Natural killer cell (primary cell): Measurements from ENCODE around the gene PLG. TPM values are rescaled to one million over a fixed set of nuclear protein-coding genes. Genes with fewer than 3 reads are reported as not detected.

ENCODE experiments used
- ATAC-seq, 3 donors: fragments of 150-1000 bp in 2 of 3; fragments of 200-7000 bp in 1 of 3; cut with Tn5 transposase; 1 replicate in 1 of 3; 2 replicates in 2 of 3; pipeline ENCODE4 v1.10.0; 2021; ENCODE audit warnings: mild to moderate bottlenecking in 2 of 3, moderate library complexity in 2 of 3
- DNase-seq, 2 donors: peaks; one replicate each; pipeline versions ENCODE4 v3.0.0 to v3.0.0-alpha.2; 2013 to 2021; ENCODE audit warnings: mixed read lengths in 1 of 2
- H3K27ac ChIP-seq: one replicate; pipeline ENCODE4 v1.5.1; 2013; ENCODE audit warnings: mild to moderate bottlenecking, low read length
- H3K27me3 ChIP-seq: one replicate; pipeline ENCODE4 v1.6.1; 2013; ENCODE audit warnings: low read length; ENCODE audit not compliant: control insufficient read depth, insufficient read depth
- H3K36me3 ChIP-seq: one replicate; pipeline ENCODE4 v1.6.1; 2013; ENCODE audit warnings: low read length; ENCODE audit not compliant: control insufficient read depth, insufficient read depth
- H3K4me1 ChIP-seq: one replicate; pipeline ENCODE4 v1.6.1; 2013; ENCODE audit warnings: low read length; ENCODE audit not compliant: control insufficient read depth, insufficient read depth
- H3K4me3 ChIP-seq: one replicate; pipeline ENCODE4 v1.5.1; 2013; ENCODE audit warnings: low read length
- H3K9me3 ChIP-seq: one replicate; pipeline ENCODE4 v1.6.1; 2013; ENCODE audit warnings: low read length; ENCODE audit not compliant: control insufficient read depth, insufficient read depth
- H3K27ac Mint-ChIP-seq, 2 donors: one replicate each; pipeline ENCODE4 v1.8.0; 2022; ENCODE audit warnings: mild to moderate bottlenecking in 2 of 2, mixed read lengths in 2 of 2, moderate library complexity in 1 of 2
- H3K27me3 Mint-ChIP-seq, 2 donors: one replicate each; pipeline ENCODE4 v1.8.0; 2022; ENCODE audit warnings: low read depth in 2 of 2, mixed read lengths in 2 of 2
- H3K36me3 Mint-ChIP-seq: one replicate; pipeline ENCODE4 v1.8.0; 2022; ENCODE audit warnings: mixed read lengths
- H3K4me1 Mint-ChIP-seq, 2 donors: one replicate each; pipeline ENCODE4 v1.8.0; 2022; ENCODE audit warnings: mixed read lengths in 2 of 2
- H3K4me3 Mint-ChIP-seq: one replicate; pipeline ENCODE4 v1.8.0; 2022; ENCODE audit warnings: mild to moderate bottlenecking, moderate library complexity, mixed read lengths
- H3K9me3 Mint-ChIP-seq, 2 donors: one replicate each; pipeline ENCODE4 v1.8.0; 2022; ENCODE audit warnings: mixed read lengths in 2 of 2
- WGBS: methylation state at CpG from one replicate; pipeline ENCODE4 v1.1.7; 2013; ENCODE audit warnings: missing lambda C conversion rate; ENCODE audit not compliant: insufficient coverage; 5-methylcytosine and 5-hydroxymethylcytosine counted together
- intact Hi-C: fragments of 100-400 bp; cut with micrococcal nuclease; formaldehyde crosslinking; loops from one replicate; pipeline ENCODE4 v1.14.2; 2022
- total RNA-seq, 4 donors: library from RNA; stranded (reverse); fragments of 120-200 nt in 1 of 4; gene quantifications; one replicate each; pipeline versions ENCODE4 v1.2.3 to v1.2.4, GENCODE V29; 2013 to 2022
- TF ChIP-seq, protein P1 (sequence below): fragments of 200-600 bp; IDR thresholded peaks from one replicate; pipeline ENCODE4 v1.8.0; 2022; ENCODE audit warnings: antibody characterized with exemption

PLG gene
- total RNA-seq, 3 donors from 2014 or later (not counting 1 experiment from before 2014, with no cell fraction given) = not detected

DNA sequence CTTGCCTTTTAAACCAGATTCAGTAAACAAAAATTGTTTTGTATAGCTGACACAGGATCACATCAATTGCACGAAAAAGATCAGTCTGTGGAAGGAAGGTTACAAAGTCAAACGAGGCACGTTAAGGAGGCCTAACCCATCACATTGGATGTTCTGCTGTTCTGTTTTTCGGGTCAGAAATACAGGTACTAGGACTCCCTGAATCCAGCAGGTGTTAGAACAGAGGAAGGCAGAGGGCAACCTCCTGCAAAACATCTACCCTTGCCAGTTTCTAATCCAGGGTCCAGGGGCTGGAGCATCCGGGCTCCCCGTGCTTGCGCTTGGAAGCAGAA, 64.6 kb downstream of the PLG start:
- Histone ChIP-seq H3K4me1 (no peaks in the 10 kb centered on the region), H3K36me3 (no peaks in the 10 kb centered on the region), H3K27me3 (peaks cover 3% of the 10 kb centered on the region), H3K9me3 (no peaks in the 10 kb centered on the region), H3K4me3 (no peak overlapping the region), H3K27ac (no peak overlapping the region)
- no peak overlapping the region for H3K4me3 Mint-ChIP-seq
- peaks cover 0 to 4% of the 10 kb centered on the region in 2 donors for H3K4me1 Mint-ChIP-seq
- H3K9me3 Mint-ChIP-seq = peaks cover 2 to 5% of the 10 kb centered on the region in 2 donors
- H3K27ac Mint-ChIP-seq = no peak overlapping the region
- WGBS = 35% methylated on average over 7 of the region's 7 CpGs
- H3K27me3 Mint-ChIP-seq = peaks cover 19 to 23% of the 10 kb centered on the region in 2 donors
- TF ChIP-seq, protein P1, sequence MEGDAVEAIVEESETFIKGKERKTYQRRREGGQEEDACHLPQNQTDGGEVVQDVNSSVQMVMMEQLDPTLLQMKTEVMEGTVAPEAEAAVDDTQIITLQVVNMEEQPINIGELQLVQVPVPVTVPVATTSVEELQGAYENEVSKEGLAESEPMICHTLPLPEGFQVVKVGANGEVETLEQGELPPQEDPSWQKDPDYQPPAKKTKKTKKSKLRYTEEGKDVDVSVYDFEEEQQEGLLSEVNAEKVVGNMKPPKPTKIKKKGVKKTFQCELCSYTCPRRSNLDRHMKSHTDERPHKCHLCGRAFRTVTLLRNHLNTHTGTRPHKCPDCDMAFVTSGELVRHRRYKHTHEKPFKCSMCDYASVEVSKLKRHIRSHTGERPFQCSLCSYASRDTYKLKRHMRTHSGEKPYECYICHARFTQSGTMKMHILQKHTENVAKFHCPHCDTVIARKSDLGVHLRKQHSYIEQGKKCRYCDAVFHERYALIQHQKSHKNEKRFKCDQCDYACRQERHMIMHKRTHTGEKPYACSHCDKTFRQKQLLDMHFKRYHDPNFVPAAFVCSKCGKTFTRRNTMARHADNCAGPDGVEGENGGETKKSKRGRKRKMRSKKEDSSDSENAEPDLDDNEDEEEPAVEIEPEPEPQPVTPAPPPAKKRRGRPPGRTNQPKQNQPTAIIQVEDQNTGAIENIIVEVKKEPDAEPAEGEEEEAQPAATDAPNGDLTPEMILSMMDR = no peak
- intact Hi-C loops = no loop called here
- ATAC-seq (no peak), DNase-seq (no peak)
- H3K36me3 Mint-ChIP-seq = no peaks in the 10 kb centered on the region

DNA sequence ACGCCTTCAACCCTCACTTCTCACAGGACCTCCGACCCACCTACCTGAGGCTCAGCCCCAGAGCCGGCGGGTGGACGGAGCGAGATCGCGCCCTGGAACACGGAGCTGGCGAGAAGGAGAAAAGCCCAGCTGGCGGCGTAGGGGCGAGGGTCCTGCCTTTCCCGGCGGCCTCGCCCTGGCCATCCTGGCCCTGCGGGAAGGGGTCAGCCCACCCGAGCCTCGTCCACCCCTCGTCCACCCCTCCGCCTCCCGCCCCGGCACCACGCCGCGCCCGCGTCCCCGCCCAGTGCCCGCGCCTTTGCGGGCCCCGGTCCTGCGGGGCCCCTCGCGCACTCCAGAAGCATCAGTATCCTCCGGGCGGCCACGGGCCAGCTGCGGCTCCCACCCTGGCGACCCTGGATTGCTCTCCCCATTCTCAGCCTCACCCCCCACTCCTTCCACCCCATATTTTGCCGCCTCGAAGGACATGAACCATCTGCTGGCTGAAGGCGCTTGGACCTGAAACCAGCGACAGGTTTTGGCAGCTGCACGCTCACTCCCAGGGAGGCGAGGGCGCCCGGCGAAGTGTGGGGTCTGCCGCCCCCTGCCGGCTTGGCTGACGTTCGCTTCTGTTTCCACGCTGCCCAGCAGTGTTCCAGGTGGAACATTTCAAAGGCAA, 65.1 kb downstream of the PLG start:
- Histone ChIP-seq H3K27ac (no peak overlapping the region), H3K27me3 (peaks cover 3% of the 10 kb centered on the region), H3K36me3 (no peaks in the 10 kb centered on the region), H3K9me3 (no peaks in the 10 kb centered on the region), H3K4me3 (no peak overlapping the region), H3K4me1 (no peaks in the 10 kb centered on the region)
- Mint-ChIP-seq H3K9me3 (peaks cover 2% of the 10 kb centered on the region in 2 donors), H3K4me1 (peaks cover 0 to 4% of the 10 kb centered on the region in 2 donors), H3K4me3 (no peak overlapping the region), H3K27me3 (peaks cover 17 to 23% of the 10 kb centered on the region in 2 donors), H3K36me3 (no peaks in the 10 kb centered on the region), H3K27ac (no peak overlapping the region)
- DNase-seq = peak in 1 of 2 donors; percentile 54
- intact Hi-C loops = no loop called here
- ATAC-seq = peak; percentile 38 to 71 (median 45)
- TF ChIP-seq, protein P1 = peak; percentile 48
- 3% methylated on average over 55 of the region's 55 CpGs for WGBS

DNA sequence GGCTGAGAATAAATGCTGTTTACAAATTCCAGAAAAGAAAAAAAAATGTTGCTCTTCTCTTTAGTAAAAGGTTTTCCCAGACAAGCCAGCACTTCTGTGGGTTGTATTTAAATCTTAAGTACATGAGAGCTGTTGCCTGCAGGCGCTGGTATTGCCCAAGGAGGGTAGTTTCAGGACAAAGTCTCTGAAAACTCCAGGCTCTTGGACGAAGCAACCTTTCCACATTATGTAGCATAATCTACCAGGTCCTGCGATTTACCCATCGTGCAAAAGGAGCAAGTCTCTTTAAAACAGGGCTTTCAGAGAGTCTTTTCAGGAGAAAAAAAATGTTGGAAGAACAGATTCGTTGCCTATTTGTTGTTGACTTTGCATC, 65.6 kb downstream of the PLG start:
- H3K27me3 Mint-ChIP-seq = peaks cover 16 to 23% of the 10 kb centered on the region in 2 donors

More for the DNA sequence above, 65.6 kb downstream of the PLG start:
- ATAC-seq = no peak
- H3K4me3 ChIP-seq = no peak overlapping the region
- Mint-ChIP-seq H3K36me3 (no peaks in the 10 kb centered on the region), H3K4me1 (peaks cover 0 to 4% of the 10 kb centered on the region in 2 donors), H3K9me3 (peaks cover 1% of the 10 kb centered on the region in 2 donors), H3K4me3 (no peak overlapping the region), H3K27ac (no peak overlapping the region)
- H3K36me3 ChIP-seq = no peaks in the 10 kb centered on the region
- TF ChIP-seq, protein P1 = peak; percentile 17
- intact Hi-C loops = no loop called here
- WGBS = 53% methylated on average over 5 of the region's 5 CpGs
- peaks cover 3% of the 10 kb centered on the region for H3K27me3 ChIP-seq
- no peaks in the 10 kb centered on the region for H3K4me1 ChIP-seq
- no peak for DNase-seq
- H3K27ac ChIP-seq = no peak overlapping the region
- H3K9me3 ChIP-seq = no peaks in the 10 kb centered on the region
